Lower leg skin (tissue), 3 donors: Measurements from ENCODE around the gene RAD51B.

ENCODE experiments used
- CTCF ChIP-seq, 3 donors: fragments of 450-650 bp; IDR thresholded peaks; one replicate each; pipeline ENCODE4 v1.5.1; 2016; ENCODE audit warnings: antibody characterized with exemption in 3 of 3, mild to moderate bottlenecking in 3 of 3, moderate library complexity in 2 of 3
- POLR2A ChIP-seq, 2 donors: fragments of 450-650 bp; IDR thresholded peaks; one replicate each; pipeline ENCODE4 v1.6.1; 2016 to 2017; ENCODE audit warnings: antibody characterized with exemption in 2 of 2, mild to moderate bottlenecking in 1 of 2, moderate library complexity in 1 of 2

GRCh38 chr14:68653108-68653507, 833.5 kb downstream of the RAD51B start:
- TF ChIP-seq CTCF (IDR thresholded peaks at IDR 0.05) (no peak), POLR2A (IDR thresholded peaks at IDR 0.05) (no peak)
